Nephron (organoid): ENCODE measurements around the gene KITLG.

Experiments used
- H3K27ac Mint-ChIP-seq, 3 experiments: 2 replicates each; pipeline ENCODE4 v1.8.0; 2020; ENCODE audit warnings: mixed read lengths in 3 of 3, mild to moderate bottlenecking in 2 of 3, moderate library complexity in 1 of 3
- H3K27me3 Mint-ChIP-seq: 2 replicates; pipeline ENCODE4 v1.8.0; 2021; ENCODE audit warnings: low read depth, mild to moderate bottlenecking, moderate library complexity, mixed read lengths
- H3K36me3 Mint-ChIP-seq: 2 replicates; pipeline ENCODE4 v1.8.0; 2020; ENCODE audit warnings: low read depth, mixed read lengths
- H3K4me1 Mint-ChIP-seq: 2 replicates; pipeline ENCODE4 v1.8.0; 2020; ENCODE audit warnings: mixed read lengths
- H3K4me3 Mint-ChIP-seq, 3 experiments: 2 replicates each; pipeline ENCODE4 v1.8.0; 2020; ENCODE audit warnings: mild to moderate bottlenecking in 3 of 3, mixed read lengths in 3 of 3, moderate library complexity in 2 of 3
- H3K9me3 Mint-ChIP-seq: 2 replicates; pipeline ENCODE4 v1.8.0; 2020; ENCODE audit warnings: mixed read lengths
- CTCF ChIP-seq, 3 experiments: fragments of 200-600 bp; sonication (generic); IDR thresholded peaks; one replicate each; pipeline ENCODE4 v1.5.0; 2021; ENCODE audit warnings: antibody characterized with exemption in 3 of 3; ENCODE audit not compliant: unreplicated experiment in 3 of 3

Gene KITLG

GRCh38 chr12:88495031-88495430 is 85.2 kb downstream of the KITLG start:
- no peak overlapping the region for H3K27ac Mint-ChIP-seq
- no peaks in the 10 kb centered on the region for H3K27me3 Mint-ChIP-seq
- no peak for TF ChIP-seq CTCF (IDR thresholded peaks at IDR 0.05; ENCODE audit: unreplicated experiment in 3 of 3)

GRCh38 chr12:88494520-88494919 is 85.8 kb downstream of the KITLG start:
- Mint-ChIP-seq H3K9me3 (no peaks in the 10 kb centered on the region), H3K36me3 (no peaks in the 10 kb centered on the region), H3K4me1 (no peaks in the 10 kb centered on the region), H3K27me3 (no peaks in the 10 kb centered on the region), H3K27ac (no peak overlapping the region), H3K4me3 (no peak overlapping the region)
- TF ChIP-seq CTCF (IDR thresholded peaks at IDR 0.05; ENCODE audit: unreplicated experiment in 3 of 3), result no peak

More at GRCh38 chr12:88495031-88495430, 85.2 kb downstream of the KITLG start:
- no peaks in the 10 kb centered on the region for H3K9me3 Mint-ChIP-seq
- no peak overlapping the region for H3K4me3 Mint-ChIP-seq
- H3K36me3 Mint-ChIP-seq, result peaks cover 2% of the 10 kb centered on the region
- no peaks in the 10 kb centered on the region for H3K4me1 Mint-ChIP-seq

GRCh38 chr12:88493636-88494035 is 86.6 kb downstream of the KITLG start:
- Mint-ChIP-seq H3K36me3 (no peaks in the 10 kb centered on the region), H3K4me3 (no peak overlapping the region), H3K4me1 (no peaks in the 10 kb centered on the region), H3K9me3 (no peaks in the 10 kb centered on the region), H3K27ac (no peak overlapping the region), H3K27me3 (no peaks in the 10 kb centered on the region)
- no peak for TF ChIP-seq CTCF (IDR thresholded peaks at IDR 0.05; ENCODE audit: unreplicated experiment in 3 of 3)

- Mint-ChIP-seq H3K4me3 (no peak overlapping the region), H3K9me3 (no peaks in the 10 kb centered on the region), H3K36me3 (no peaks in the 10 kb centered on the region), H3K27ac (no peak overlapping the region), H3K27me3 (no peaks in the 10 kb centered on the region), H3K4me1 (no peaks in the 10 kb centered on the region)
- TF ChIP-seq CTCF (IDR thresholded peaks at IDR 0.05; ENCODE audit: unreplicated experiment in 3 of 3), result no peak
These were observed 89.8 kb downstream of the KITLG start for GRCh38 chr12:88490425-88490824.

GRCh38 chr12:88472775-88473174 is 107.5 kb downstream of the KITLG start:
- Mint-ChIP-seq H3K27me3 (no peaks in the 10 kb centered on the region), H3K27ac (no peak overlapping the region), H3K36me3 (peaks cover 9% of the 10 kb centered on the region), H3K4me3 (no peak overlapping the region), H3K9me3 (peaks cover 6% of the 10 kb centered on the region), H3K4me1 (peaks cover 7% of the 10 kb centered on the region)
- TF ChIP-seq CTCF (IDR thresholded peaks at IDR 0.05; ENCODE audit: unreplicated experiment in 3 of 3), result no peak

- no peak for TF ChIP-seq CTCF (IDR thresholded peaks at IDR 0.05; ENCODE audit: unreplicated experiment in 3 of 3)
- no peak overlapping the region for H3K27ac Mint-ChIP-seq
- peaks cover 7% of the 10 kb centered on the region for H3K4me1 Mint-ChIP-seq
- H3K27me3 Mint-ChIP-seq, result no peaks in the 10 kb centered on the region
- peaks cover 10% of the 10 kb centered on the region for H3K9me3 Mint-ChIP-seq
- peaks cover 9% of the 10 kb centered on the region for H3K36me3 Mint-ChIP-seq
- H3K4me3 Mint-ChIP-seq, result no peak overlapping the region
These were observed 108.0 kb downstream of the KITLG start for GRCh38 chr12:88472248-88472647.
